Raji (cell line): ENCODE data around the gene SPA17.

Source experiments
- POLR2A ChIP-seq: IDR thresholded peaks from 2 replicates; pipeline ENCODE4 v1.6.1; 2011; ENCODE audit warnings: low read depth, low read length, control low read depth; ENCODE audit not compliant: insufficient read depth

Gene SPA17

GRCh38 chr11:124648610-124649009, 25.1 kb upstream of the SPA17 start:
- TF ChIP-seq POLR2A: no peak

GRCh38 chr11:124656774-124657630, 16.7 kb upstream of the SPA17 start:
- TF ChIP-seq POLR2A: no peak

- no peak for TF ChIP-seq POLR2A
Observed at GRCh38 chr11:124657904-124658303, 15.8 kb upstream of the SPA17 start.

- no peak for TF ChIP-seq POLR2A
Observed at GRCh38 chr11:124658501-124658900, 15.2 kb upstream of the SPA17 start.

GRCh38 chr11:124658986-124659385, 14.7 kb upstream of the SPA17 start:
- TF ChIP-seq POLR2A: no peak

GRCh38 chr11:124661553-124661952, 12.2 kb upstream of the SPA17 start:
- no peak for TF ChIP-seq POLR2A

- no peak for TF ChIP-seq POLR2A
Observed at GRCh38 chr11:124662106-124662505, 11.6 kb upstream of the SPA17 start.

GRCh38 chr11:124663861-124664260, 9.8 kb upstream of the SPA17 start:
- TF ChIP-seq POLR2A: no peak

GRCh38 chr11:124667601-124668000, 6.1 kb upstream of the SPA17 start:
- no peak for TF ChIP-seq POLR2A

- no peak for TF ChIP-seq POLR2A
Observed at GRCh38 chr11:124669193-124669592, 4.5 kb upstream of the SPA17 start.

- TF ChIP-seq POLR2A: no peak
Observed at GRCh38 chr11:124670732-124671131, 3.0 kb upstream of the SPA17 start.

GRCh38 chr11:124672536-124673215, 1.0 kb upstream of the SPA17 start:
- no peak for TF ChIP-seq POLR2A

GRCh38 chr11:124674168-124674517, 439 bp downstream of the SPA17 start:
- no peak for TF ChIP-seq POLR2A

GRCh38 chr11:124674571-124674970, 867 bp downstream of the SPA17 start:
- TF ChIP-seq POLR2A: no peak

- TF ChIP-seq POLR2A: no peak
Observed at GRCh38 chr11:124676386-124676785, 2.7 kb downstream of the SPA17 start.

- no peak for TF ChIP-seq POLR2A
Observed at GRCh38 chr11:124678416-124678815, 4.7 kb downstream of the SPA17 start.
